ENCODE data around the gene GABARAP. TPM values are rescaled to one million over a fixed set of nuclear protein-coding genes. Genes with fewer than 3 reads are reported as not detected.

Gene GABARAP
- total RNA-seq, 4 donors from 2014 or later: 112 to 840 (median 273) TPM

DNA sequence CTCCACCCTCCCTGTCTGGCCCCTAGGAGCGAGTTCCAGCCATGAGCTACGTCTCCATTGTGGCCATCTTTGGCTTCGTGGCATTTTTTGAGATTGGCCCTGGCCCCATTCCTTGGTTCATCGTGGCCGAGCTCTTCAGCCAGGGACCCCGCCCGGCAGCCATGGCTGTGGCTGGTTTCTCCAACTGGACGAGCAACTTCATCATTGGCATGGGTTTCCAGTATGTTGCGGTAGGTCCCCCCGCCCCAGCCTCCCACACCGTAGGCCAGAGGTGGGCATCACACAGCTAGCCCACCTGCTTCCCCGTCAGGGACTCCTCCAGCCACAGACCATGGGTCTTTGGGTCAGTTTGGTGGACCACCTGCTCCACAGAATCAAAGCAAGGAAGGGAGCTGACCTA is 43.4 kb upstream of the GABARAP start:
- no peak for DNase-seq
- H3K27me3 ChIP-seq: no peaks in the 10 kb centered on the region
- intact Hi-C loops (cut with DNase I): no loop called here
- no peaks in the 10 kb centered on the region for H3K36me3 ChIP-seq
- TF ChIP-seq POLR2A (IDR thresholded peaks at IDR 0.05): no peak
- TF ChIP-seq CTCF (IDR thresholded peaks at IDR 0.05): no peak
- no peak overlapping the region for H3K4me3 ChIP-seq (replicated peaks in 1 of 3)
- no peaks in the 10 kb centered on the region for H3K9me3 ChIP-seq
- 94 to 95% methylated on average over 10 to 12 of the region's 12 CpGs for WGBS, 2 donors
- no peak overlapping the region for H3K27ac ChIP-seq
- H3K4me1 ChIP-seq: peaks cover 16 to 18% of the 10 kb centered on the region in 2 donors

DNA sequence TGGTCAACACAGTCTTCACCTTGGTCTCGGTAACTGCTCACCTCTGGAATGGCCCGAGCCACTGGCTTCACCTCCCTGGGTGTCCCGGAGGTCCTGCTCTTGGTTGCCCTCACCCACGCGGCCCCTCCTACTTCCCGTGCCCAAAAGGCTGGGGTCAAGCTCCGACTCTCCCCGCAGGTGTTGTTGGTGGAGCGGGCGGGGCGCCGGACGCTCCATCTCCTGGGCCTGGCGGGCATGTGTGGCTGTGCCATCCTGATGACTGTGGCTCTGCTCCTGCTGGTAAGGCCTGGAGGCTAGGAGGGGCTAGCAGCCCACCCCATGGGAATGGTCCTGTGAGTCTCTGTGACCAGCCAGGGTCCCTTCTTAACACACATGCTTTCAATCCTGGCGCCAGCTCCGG is 42.7 kb upstream of the GABARAP start:
- Histone ChIP-seq H3K36me3 (no peaks in the 10 kb centered on the region), H3K27ac (no peak overlapping the region), H3K4me1 (peaks cover 16 to 23% of the 10 kb centered on the region in 2 donors), H3K4me3 (replicated peaks in 1 of 3) (no peak overlapping the region), H3K9me3 (no peaks in the 10 kb centered on the region), H3K27me3 (no peaks in the 10 kb centered on the region)
- intact Hi-C loops (cut with DNase I): no loop called here
- no peak for DNase-seq
- TF ChIP-seq POLR2A (IDR thresholded peaks at IDR 0.05) (no peak), CTCF (IDR thresholded peaks at IDR 0.05) (no peak)
- 90 to 100% methylated on average over 1 to 9 of the region's 16 CpGs for WGBS, 2 donors

DNA sequence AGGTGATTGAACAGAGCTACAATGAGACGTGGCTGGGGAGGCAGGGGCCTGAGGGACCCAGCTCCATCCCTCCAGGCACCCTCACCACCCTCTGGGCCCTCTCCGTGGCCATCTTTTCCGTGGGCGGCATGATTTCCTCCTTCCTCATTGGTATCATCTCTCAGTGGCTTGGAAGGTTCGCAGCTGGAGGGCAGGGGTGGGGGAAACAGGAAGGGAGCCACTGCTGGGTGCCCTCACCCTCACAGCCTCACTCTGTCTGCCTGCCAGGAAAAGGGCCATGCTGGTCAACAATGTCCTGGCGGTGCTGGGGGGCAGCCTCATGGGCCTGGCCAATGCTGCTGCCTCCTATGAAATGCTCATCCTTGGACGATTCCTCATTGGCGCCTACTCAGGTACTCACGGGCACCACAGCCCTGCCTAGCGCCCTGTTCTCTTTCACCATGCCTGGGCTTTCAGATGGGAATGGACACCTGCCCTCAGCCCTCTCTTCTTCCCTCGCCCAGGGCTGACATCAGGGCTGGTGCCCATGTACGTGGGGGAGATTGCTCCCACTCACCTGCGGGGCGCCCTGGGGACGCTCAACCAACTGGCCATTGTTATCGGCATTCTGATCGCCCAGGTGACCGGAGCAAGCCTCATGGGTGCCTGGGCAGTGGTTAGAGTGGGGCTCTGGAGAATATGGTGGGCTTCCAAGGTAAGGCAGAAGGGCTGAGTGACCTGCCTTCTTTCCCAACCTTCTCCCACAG is 41.4 kb upstream of the GABARAP start:
- no peak for DNase-seq
- H3K36me3 ChIP-seq: no peaks in the 10 kb centered on the region
- WGBS, 2 donors: 82 to 93% methylated on average over 16 to 17 of the region's 18 CpGs
- TF ChIP-seq POLR2A (IDR thresholded peaks at IDR 0.05) (no peak), CTCF (IDR thresholded peaks at IDR 0.05) (no peak)
- intact Hi-C loops (cut with DNase I): no loop called here
- H3K27me3 ChIP-seq: no peaks in the 10 kb centered on the region
- peaks cover 16 to 23% of the 10 kb centered on the region in 2 donors for H3K4me1 ChIP-seq
- H3K9me3 ChIP-seq: no peaks in the 10 kb centered on the region
- H3K4me3 ChIP-seq (replicated peaks in 1 of 3): no peak overlapping the region
- no peak overlapping the region for H3K27ac ChIP-seq

- intact Hi-C loops (cut with DNase I): no loop called here
- Histone ChIP-seq H3K27me3 (no peaks in the 10 kb centered on the region), H3K4me1 (peaks cover 16 to 23% of the 10 kb centered on the region in 2 donors), H3K27ac (no peak overlapping the region), H3K36me3 (no peaks in the 10 kb centered on the region), H3K4me3 (replicated peaks in 1 of 3) (peak overlapping the region in 1 of 3 donors; percentile 27), H3K9me3 (no peaks in the 10 kb centered on the region)
- DNase-seq: no peak
- WGBS, 2 donors: 75 to 79% methylated on average over 5 to 6 of the region's 6 CpGs
- TF ChIP-seq CTCF (IDR thresholded peaks at IDR 0.05) (no peak), POLR2A (IDR thresholded peaks at IDR 0.05) (no peak)
Measured at GRCh38 chr17:7282752-7283321, 40.6 kb upstream of the GABARAP start.

Data from thyroid gland (tissue), 4 donors.